Liver (tissue), 9 donors: ENCODE results near the gene PARN. TPM values are rescaled to one million over a fixed set of nuclear protein-coding genes. Genes with fewer than 3 reads are reported as not detected.
"Not testable (repeated sequence)": the region's sequence is repeated elsewhere in the genome, so short reads cannot be mapped to it uniquely, and the experiment has no call there.

Experiments used
- DNase-seq: peaks from one replicate; pipeline ENCODE4 v3.0.0-alpha.2; 2017; ENCODE audit warnings: low spot score
- H3K27ac ChIP-seq, 2 donors: one replicate each; pipeline ENCODE4 v1.7.0; 2013; ENCODE audit warnings: inconsistent platforms in 2 of 2, low read length in 2 of 2, control low read depth in 1 of 2, low read depth in 1 of 2, mild to moderate bottlenecking in 1 of 2
- H3K27me3 ChIP-seq, 4 donors: one replicate each; pipeline versions ENCODE4 v1.6.1 to v1.7.0; 2013; ENCODE audit warnings: low read length in 3 of 4, inconsistent platforms in 1 of 4, mild to moderate bottlenecking in 1 of 4, moderate library complexity in 1 of 4; ENCODE audit not compliant: control insufficient read depth in 4 of 4, insufficient read depth in 4 of 4
- H3K36me3 ChIP-seq, 4 donors: one replicate each; pipeline versions ENCODE4 v1.6.1 to v1.7.0; 2013; ENCODE audit warnings: low read length in 3 of 4, mild to moderate bottlenecking in 3 of 4, low read depth in 1 of 4, moderate library complexity in 1 of 4; ENCODE audit not compliant: control insufficient read depth in 4 of 4, insufficient read depth in 3 of 4
- H3K4me1 ChIP-seq, 4 donors: one replicate each; pipeline versions ENCODE4 v1.6.1 to v1.7.0; 2013; ENCODE audit warnings: low read length in 3 of 4, mild to moderate bottlenecking in 3 of 4, moderate library complexity in 1 of 4; ENCODE audit not compliant: control insufficient read depth in 4 of 4, insufficient read depth in 4 of 4
- H3K4me3 ChIP-seq, 3 donors: one replicate each; pipeline versions ENCODE4 v1.6.1 to v1.7.0; 2013; ENCODE audit warnings: low read length in 3 of 3, control low read depth in 1 of 3, low read depth in 1 of 3, mild to moderate bottlenecking in 1 of 3
- H3K9ac ChIP-seq, 2 donors: one replicate each; pipeline ENCODE4 v1.7.0; 2013; ENCODE audit warnings: low read length in 2 of 2, mild to moderate bottlenecking in 2 of 2, moderate library complexity in 2 of 2, control low read depth in 1 of 2, low read depth in 1 of 2
- H3K9me3 ChIP-seq, 4 donors: one replicate each; pipeline versions ENCODE4 v1.6.1 to v1.7.0; 2013; ENCODE audit warnings: low read length in 3 of 4; ENCODE audit not compliant: control insufficient read depth in 4 of 4
- EGR1 ChIP-seq, 2 donors: IDR thresholded peaks; 2 replicates each; pipeline ENCODE4 v1.6.1; 2016 to 2018; ENCODE audit warnings: antibody characterized with exemption in 2 of 2, low read depth in 2 of 2
- FOXA1 ChIP-seq: IDR thresholded peaks from 2 replicates; pipeline ENCODE4 v1.6.1; 2016; ENCODE audit warnings: antibody characterized with exemption
- FOXA2 ChIP-seq: IDR thresholded peaks from 2 replicates; pipeline ENCODE4 v1.6.1; 2016; ENCODE audit warnings: antibody characterized with exemption
- GABPA ChIP-seq, 2 donors: IDR thresholded peaks in 1 of 2; conservative IDR thresholded peaks in 1 of 2; 2 replicates each; pipeline ENCODE4 v1.6.1; 2016; ENCODE audit warnings: antibody characterized with exemption in 2 of 2, mild to moderate bottlenecking in 1 of 2, moderate library complexity in 1 of 2
- HNF4A ChIP-seq, 2 donors: conservative IDR thresholded peaks; 2 replicates each; pipeline ENCODE4 v1.6.1; 2016; ENCODE audit warnings: antibody characterized with exemption in 2 of 2, mild to moderate bottlenecking in 2 of 2
- HNF4G ChIP-seq: IDR thresholded peaks from 2 replicates; pipeline ENCODE4 v1.6.1; 2016; ENCODE audit warnings: antibody characterized with exemption
- MAX ChIP-seq: IDR thresholded peaks from 2 replicates; pipeline ENCODE4 v1.6.1; 2016; ENCODE audit warnings: antibody characterized with exemption
- RAD21 ChIP-seq, 2 donors: IDR thresholded peaks; 2 replicates each; pipeline ENCODE4 v1.6.1; 2016; ENCODE audit warnings: antibody characterized with exemption in 2 of 2, mild to moderate bottlenecking in 2 of 2
- REST ChIP-seq: IDR thresholded peaks from 2 replicates; pipeline ENCODE4 v1.6.1; 2016; ENCODE audit warnings: antibody characterized with exemption, mild to moderate bottlenecking
- SP1 ChIP-seq: IDR thresholded peaks from 2 replicates; pipeline ENCODE4 v1.6.1; 2018; ENCODE audit warnings: antibody characterized with exemption, mild to moderate bottlenecking
- TAF1 ChIP-seq: conservative IDR thresholded peaks from 2 replicates; pipeline ENCODE4 v1.6.1; 2016; ENCODE audit warnings: antibody characterized with exemption, mild to moderate bottlenecking
- YY1 ChIP-seq: IDR thresholded peaks from 2 replicates; pipeline ENCODE4 v1.6.1; 2016; ENCODE audit warnings: antibody characterized with exemption, mild to moderate bottlenecking
- ZBTB33 ChIP-seq: IDR thresholded peaks from 2 replicates; pipeline ENCODE4 v1.6.1; 2016; ENCODE audit warnings: antibody characterized with exemption
- WGBS: extraction: QIAGEN DNeasy Blood & Tissue Kit; methylation state at CpG from one replicate; pipeline ENCODE4 v1.1.7; 2013; 5-methylcytosine and 5-hydroxymethylcytosine counted together
- polyA plus RNA-seq, 2 donors: library from polyadenylated mRNA; stranded (reverse) in 1 of 2; unstranded in 1 of 2; fragments of 200-250 nt in 1 of 2; fragments of >200 nt in 1 of 2; fragmentation: Nextera tagmentation in 1 of 2; extraction: Ambion mirVana in 1 of 2; gene quantifications; one replicate each; pipeline versions ENCODE4 v1.2.1 to v1.2.3, GENCODE V29; 2013 to 2015
- total RNA-seq, 2 donors: library from RNA; depleted of rRNA; stranded (reverse); fragments of >200 nt; gene quantifications; one replicate each; pipeline ENCODE4 v1.2.3, GENCODE V29; 2014
- donor health status: healthy.
- donor health status: healthy.
- donor health status: healthy.
- donor health status: healthy.
- donor health status: healthy.

The PARN gene
- total and polyA plus RNA-seq, 4 donors: 7.9 to 19.7 (median 9.7) TPM

- WGBS: 91% methylated on average over 15 of the region's 15 CpGs
Observed at GRCh38 chr16:14402114-14403000, 227.7 kb downstream of the PARN start.

GRCh38 chr16:14401711-14402061 is 228.4 kb downstream of the PARN start:
- not testable (repeated sequence) for H3K9me3 ChIP-seq, H3K4me3 ChIP-seq, H3K36me3 ChIP-seq, H3K27me3 ChIP-seq, H3K9ac ChIP-seq, H3K27ac ChIP-seq, DNase-seq, H3K4me1 ChIP-seq
- WGBS: 61% methylated on average over 8 of the region's 8 CpGs
- TF ChIP-seq HNF4A (conservative IDR thresholded peaks at IDR 0.05): peak in 1 of 2 donors; percentile 25

More at GRCh38 chr16:14402114-14403000, 227.7 kb downstream of the PARN start:
- not testable (repeated sequence) for H3K27me3 ChIP-seq, H3K4me3 ChIP-seq, DNase-seq, H3K4me1 ChIP-seq, H3K9me3 ChIP-seq, H3K9ac ChIP-seq, H3K36me3 ChIP-seq, H3K27ac ChIP-seq

- DNase-seq, H3K9me3 ChIP-seq, H3K4me3 ChIP-seq, H3K27me3 ChIP-seq, H3K4me1 ChIP-seq, H3K9ac ChIP-seq, H3K27ac ChIP-seq, H3K36me3 ChIP-seq: not testable (repeated sequence)
- WGBS: 88% methylated on average over 12 of the region's 12 CpGs
Observed at GRCh38 chr16:14400978-14401710, 228.9 kb downstream of the PARN start.

GRCh38 chr16:14400285-14400977 is 229.6 kb downstream of the PARN start:
- DNase-seq: no peak
- 94% methylated on average over 23 of the region's 23 CpGs for WGBS
- peaks cover 0 to 5% (median 0%) of the 10 kb centered on the region in 4 donors for H3K4me1 ChIP-seq
- H3K9ac ChIP-seq: no peak overlapping the region
- no peak overlapping the region for H3K4me3 ChIP-seq
- H3K9me3 ChIP-seq: no peaks in the 10 kb centered on the region
- TF ChIP-seq FOXA1 (no peak), ZBTB33 (no peak), HNF4A (conservative IDR thresholded peaks at IDR 0.05) (no peak), RAD21 (IDR thresholded peaks at IDR 0.05) (no peak), HNF4G (no peak), REST (no peak), FOXA2 (no peak), GABPA (IDR thresholded peaks at IDR 0.05 in 1 of 2, conservative IDR thresholded peaks at IDR 0.05 in 1 of 2) (no peak), YY1 (no peak), SP1 (no peak), MAX (no peak), TAF1 (no peak), EGR1 (IDR thresholded peaks at IDR 0.05; ENCODE audit: low read depth in 2 of 2) (no peak)
- H3K36me3 ChIP-seq: no peaks in the 10 kb centered on the region
- no peaks in the 10 kb centered on the region for H3K27me3 ChIP-seq
- H3K27ac ChIP-seq: no peak overlapping the region
